ENCODE results near the gene SOD1.
"Not testable (repeated sequence)": the region's sequence is repeated elsewhere in the genome, so short reads cannot be mapped to it uniquely, and the experiment has no call there.

The SOD1 gene

GRCh38 chr21:31659536-31660258 is at the start of gene SOD1:
SOD1 (plus strand) TSS chr21:31659693; CDS start chr21:31659770, 77 bp downstream.
- peak; percentile 69 for FAIRE-seq

GRCh38 chr21:31611445-31611844 is 48.0 kb upstream of the SOD1 start:
- no peak for FAIRE-seq

- FAIRE-seq: no peak
Measured at GRCh38 chr21:31612894-31613785, 46.4 kb upstream of the SOD1 start.

GRCh38 chr21:31614705-31615104 is 44.8 kb upstream of the SOD1 start:
- no peak for FAIRE-seq

GRCh38 chr21:31616216-31616615 is 43.3 kb upstream of the SOD1 start:
- no peak for FAIRE-seq

- FAIRE-seq: no peak
Measured at GRCh38 chr21:31618696-31619430, 40.6 kb upstream of the SOD1 start.

- no peak for FAIRE-seq
Measured at GRCh38 chr21:31622397-31622796, 37.1 kb upstream of the SOD1 start.

- FAIRE-seq: no peak
Measured at GRCh38 chr21:31623664-31624063, 35.8 kb upstream of the SOD1 start.

- no peak for FAIRE-seq
Measured at GRCh38 chr21:31624181-31624580, 35.3 kb upstream of the SOD1 start.

GRCh38 chr21:31624961-31625491 is 34.5 kb upstream of the SOD1 start:
- no peak for FAIRE-seq

GRCh38 chr21:31629972-31630711 is 29.4 kb upstream of the SOD1 start:
- no peak for FAIRE-seq

- FAIRE-seq: not testable (repeated sequence)
Measured at GRCh38 chr21:31631881-31632280, 27.6 kb upstream of the SOD1 start.

GRCh38 chr21:31634993-31635392 is 24.5 kb upstream of the SOD1 start:
- no peak for FAIRE-seq

GRCh38 chr21:31636874-31637273 is 22.6 kb upstream of the SOD1 start:
- no peak for FAIRE-seq

- FAIRE-seq: no peak
Measured at GRCh38 chr21:31641416-31641922, 18.0 kb upstream of the SOD1 start.

- FAIRE-seq: no peak
Measured at GRCh38 chr21:31644643-31645042, 14.8 kb upstream of the SOD1 start.

GRCh38 chr21:31647650-31648049 is 11.8 kb upstream of the SOD1 start:
- FAIRE-seq: no peak

GRCh38 chr21:31650930-31651329 is 8.6 kb upstream of the SOD1 start:
- FAIRE-seq: no peak

GRCh38 chr21:31651491-31651890 is 8.0 kb upstream of the SOD1 start:
- not testable (repeated sequence) for FAIRE-seq

- no peak for FAIRE-seq
Measured at GRCh38 chr21:31654340-31654739, 5.2 kb upstream of the SOD1 start.

GRCh38 chr21:31654821-31655580 is 4.5 kb upstream of the SOD1 start:
- FAIRE-seq: not testable (repeated sequence)

Data from G401.6 (cell line).